Brain microvascular endothelial cell (primary cell): ENCODE results near the gene ECSCR.
A peak's percentile ranks its signal among the peaks of the same experiment; 100 is the strongest.
"Not testable (repeated sequence)": the region's sequence is repeated elsewhere in the genome, so short reads cannot be mapped to it uniquely, and the experiment has no call there.

Source experiments
- DNase-seq: peaks from one replicate; pipeline ENCODE4 v3.0.0-alpha.2; 2020
- H3K27ac ChIP-seq: fragments of 250-450 bp; sonication (Bioruptor Pico); 2 replicates; pipeline ENCODE4 v1.5.1; 2020; ENCODE audit warnings: mild to moderate bottlenecking, moderate library complexity
- H3K27me3 ChIP-seq: fragments of 250-450 bp; sonication (Bioruptor Pico); replicated peaks from 2 replicates; pipeline ENCODE4 v1.5.1; 2020; ENCODE audit warnings: mild to moderate bottlenecking
- H3K36me3 ChIP-seq: fragments of 250-450 bp; sonication (Bioruptor Pico); replicated peaks from 2 replicates; pipeline ENCODE4 v1.5.1; 2020; ENCODE audit warnings: mild to moderate bottlenecking
- H3K4me3 ChIP-seq: 2 replicates; pipeline ENCODE4 v1.5.1; 2011; ENCODE audit warnings: low read depth, mild to moderate bottlenecking, control low read depth, low read length, moderate library complexity
- CTCF ChIP-seq: IDR thresholded peaks from 2 replicates; pipeline ENCODE4 v1.5.1; 2011; ENCODE audit warnings: low read depth, mild to moderate bottlenecking, moderate library complexity, low read length, control low read depth, inconsistent platforms; ENCODE audit errors: missing control alignments
- in situ Hi-C: cut with HindIII; loops from 2 replicates; pipeline ENCODE4 v1.10.0; 2017; ENCODE audit warnings: low sequenced_read_pairs, low pct_ligation_motif_present

The ECSCR gene

GRCh38 chr5:139445325-139446170 lies 17.0 kb downstream of the ECSCR start:
- no peak for TF ChIP-seq CTCF
- in situ Hi-C loops, result no loop called here
- Histone ChIP-seq H3K27ac (peak overlapping the region; percentile 13), H3K36me3 (peaks cover 5% of the 10 kb centered on the region), H3K4me3 (no peak overlapping the region), H3K27me3 (no peaks in the 10 kb centered on the region)
- peak; percentile 73 for DNase-seq

- peak overlapping the region; percentile 4 for H3K27ac ChIP-seq
- in situ Hi-C loops, result no loop called here
- no peak overlapping the region for H3K4me3 ChIP-seq
- TF ChIP-seq CTCF, result no peak
- DNase-seq, result peak; percentile 60
- H3K36me3 ChIP-seq, result peaks cover 2% of the 10 kb centered on the region
- H3K27me3 ChIP-seq, result no peaks in the 10 kb centered on the region
Measured at GRCh38 chr5:139443831-139444453, 18.6 kb downstream of the ECSCR start.

- H3K4me3 ChIP-seq, H3K36me3 ChIP-seq, H3K27me3 ChIP-seq, DNase-seq, H3K27ac ChIP-seq, in situ Hi-C loops: not testable (repeated sequence)
Measured at GRCh38 chr5:139440416-139440815, 22.1 kb downstream of the ECSCR start.

GRCh38 chr5:139439013-139439903 lies 23.3 kb downstream of the ECSCR start, which contains the start of gene DNAJC18:
Gene DNAJC18 (minus strand): TSS chr5:139439525. CDS start chr5:139439445, 80 bp downstream.
- no peaks in the 10 kb centered on the region for H3K36me3 ChIP-seq
- in situ Hi-C loops, result no loop called here
- DNase-seq, result peak; percentile 89
- no peak for TF ChIP-seq CTCF
- no peaks in the 10 kb centered on the region for H3K27me3 ChIP-seq
- peak within 1 kb of the TSS; percentile 90 for H3K27ac ChIP-seq
- peak within 1 kb of the TSS; percentile 96 for H3K4me3 ChIP-seq

- Histone ChIP-seq H3K36me3 (no peaks in the 10 kb centered on the region), H3K4me3 (peak overlapping the region; percentile 96), H3K27ac (no peak overlapping the region), H3K27me3 (no peaks in the 10 kb centered on the region)
- TF ChIP-seq CTCF, result no peak
- DNase-seq, result no peak
- in situ Hi-C loops, result no loop called here
Measured at GRCh38 chr5:139438707-139439012, 23.9 kb downstream of the ECSCR start.

- no peak for TF ChIP-seq CTCF
- no peak overlapping the region for H3K27ac ChIP-seq
- H3K4me3 ChIP-seq, result no peak overlapping the region
- no peak for DNase-seq
- in situ Hi-C loops, result no loop called here
- H3K36me3 ChIP-seq, result no peaks in the 10 kb centered on the region
- no peaks in the 10 kb centered on the region for H3K27me3 ChIP-seq
Measured at GRCh38 chr5:139435676-139436075, 26.9 kb downstream of the ECSCR start.
